HEK293 (cell line): ENCODE data around the gene KCNE1.

Source experiments
- SP3 ChIP-seq: fragments of 450-650 bp; formaldehyde crosslinking; IDR thresholded peaks from 2 replicates; pipeline ENCODE4 v1.5.1; 2016; ENCODE audit warnings: missing biosample characterization, missing genetic modification characterization
- ZNF202 ChIP-seq: fragments of 450-650 bp; formaldehyde crosslinking; IDR thresholded peaks from 2 replicates; pipeline ENCODE4 v1.5.1; 2016; ENCODE audit warnings: missing biosample characterization, missing genetic modification characterization, borderline replicate concordance

- TF ChIP-seq ZNF202 (tag by site-specific recombination), result no peak
- no peak for TF ChIP-seq SP3
Measured at GRCh38 chr21:34544032-34544496, 32.1 kb upstream of the KCNE1 start.
